Natural killer cell (primary cell): Measurements from ENCODE around the gene ACOT11. TPM values are rescaled to one million over a fixed set of nuclear protein-coding genes. Genes with fewer than 3 reads are reported as not detected.

Source experiments
- ATAC-seq, 3 donors: fragments of 150-1000 bp in 2 of 3; fragments of 200-7000 bp in 1 of 3; cut with Tn5 transposase; 1 replicate in 1 of 3; 2 replicates in 2 of 3; pipeline ENCODE4 v1.10.0; 2021; ENCODE audit warnings: mild to moderate bottlenecking in 2 of 3, moderate library complexity in 2 of 3
- DNase-seq, 2 donors: peaks; one replicate each; pipeline versions ENCODE4 v3.0.0 to v3.0.0-alpha.2; 2013 to 2021; ENCODE audit warnings: mixed read lengths in 1 of 2
- H3K27ac ChIP-seq: one replicate; pipeline ENCODE4 v1.5.1; 2013; ENCODE audit warnings: mild to moderate bottlenecking, low read length
- H3K27me3 ChIP-seq: one replicate; pipeline ENCODE4 v1.6.1; 2013; ENCODE audit warnings: low read length; ENCODE audit not compliant: control insufficient read depth, insufficient read depth
- H3K36me3 ChIP-seq: one replicate; pipeline ENCODE4 v1.6.1; 2013; ENCODE audit warnings: low read length; ENCODE audit not compliant: control insufficient read depth, insufficient read depth
- H3K4me1 ChIP-seq: one replicate; pipeline ENCODE4 v1.6.1; 2013; ENCODE audit warnings: low read length; ENCODE audit not compliant: control insufficient read depth, insufficient read depth
- H3K4me3 ChIP-seq: one replicate; pipeline ENCODE4 v1.5.1; 2013; ENCODE audit warnings: low read length
- H3K9me3 ChIP-seq: one replicate; pipeline ENCODE4 v1.6.1; 2013; ENCODE audit warnings: low read length; ENCODE audit not compliant: control insufficient read depth, insufficient read depth
- H3K27ac Mint-ChIP-seq, 2 donors: one replicate each; pipeline ENCODE4 v1.8.0; 2022; ENCODE audit warnings: mild to moderate bottlenecking in 2 of 2, mixed read lengths in 2 of 2, moderate library complexity in 1 of 2
- H3K27me3 Mint-ChIP-seq, 2 donors: one replicate each; pipeline ENCODE4 v1.8.0; 2022; ENCODE audit warnings: low read depth in 2 of 2, mixed read lengths in 2 of 2
- H3K36me3 Mint-ChIP-seq: one replicate; pipeline ENCODE4 v1.8.0; 2022; ENCODE audit warnings: mixed read lengths
- H3K4me1 Mint-ChIP-seq, 2 donors: one replicate each; pipeline ENCODE4 v1.8.0; 2022; ENCODE audit warnings: mixed read lengths in 2 of 2
- H3K4me3 Mint-ChIP-seq: one replicate; pipeline ENCODE4 v1.8.0; 2022; ENCODE audit warnings: mild to moderate bottlenecking, moderate library complexity, mixed read lengths
- H3K9me3 Mint-ChIP-seq, 2 donors: one replicate each; pipeline ENCODE4 v1.8.0; 2022; ENCODE audit warnings: mixed read lengths in 2 of 2
- CTCF ChIP-seq: fragments of 200-600 bp; IDR thresholded peaks from one replicate; pipeline ENCODE4 v1.8.0; 2022; ENCODE audit warnings: antibody characterized with exemption
- WGBS: methylation state at CpG from one replicate; pipeline ENCODE4 v1.1.7; 2013; ENCODE audit warnings: missing lambda C conversion rate; ENCODE audit not compliant: insufficient coverage; 5-methylcytosine and 5-hydroxymethylcytosine counted together
- intact Hi-C: fragments of 100-400 bp; cut with micrococcal nuclease; formaldehyde crosslinking; loops from one replicate; pipeline ENCODE4 v1.14.2; 2022
- total RNA-seq, 4 donors: library from RNA; stranded (reverse); fragments of 120-200 nt in 1 of 4; gene quantifications; one replicate each; pipeline versions ENCODE4 v1.2.3 to v1.2.4, GENCODE V29; 2013 to 2022

Gene ACOT11
- total RNA-seq, 3 donors from 2014 or later (not counting 1 experiment from before 2014, with no cell fraction given): 0.61 to 1.2 (median 0.85) TPM

DNA sequence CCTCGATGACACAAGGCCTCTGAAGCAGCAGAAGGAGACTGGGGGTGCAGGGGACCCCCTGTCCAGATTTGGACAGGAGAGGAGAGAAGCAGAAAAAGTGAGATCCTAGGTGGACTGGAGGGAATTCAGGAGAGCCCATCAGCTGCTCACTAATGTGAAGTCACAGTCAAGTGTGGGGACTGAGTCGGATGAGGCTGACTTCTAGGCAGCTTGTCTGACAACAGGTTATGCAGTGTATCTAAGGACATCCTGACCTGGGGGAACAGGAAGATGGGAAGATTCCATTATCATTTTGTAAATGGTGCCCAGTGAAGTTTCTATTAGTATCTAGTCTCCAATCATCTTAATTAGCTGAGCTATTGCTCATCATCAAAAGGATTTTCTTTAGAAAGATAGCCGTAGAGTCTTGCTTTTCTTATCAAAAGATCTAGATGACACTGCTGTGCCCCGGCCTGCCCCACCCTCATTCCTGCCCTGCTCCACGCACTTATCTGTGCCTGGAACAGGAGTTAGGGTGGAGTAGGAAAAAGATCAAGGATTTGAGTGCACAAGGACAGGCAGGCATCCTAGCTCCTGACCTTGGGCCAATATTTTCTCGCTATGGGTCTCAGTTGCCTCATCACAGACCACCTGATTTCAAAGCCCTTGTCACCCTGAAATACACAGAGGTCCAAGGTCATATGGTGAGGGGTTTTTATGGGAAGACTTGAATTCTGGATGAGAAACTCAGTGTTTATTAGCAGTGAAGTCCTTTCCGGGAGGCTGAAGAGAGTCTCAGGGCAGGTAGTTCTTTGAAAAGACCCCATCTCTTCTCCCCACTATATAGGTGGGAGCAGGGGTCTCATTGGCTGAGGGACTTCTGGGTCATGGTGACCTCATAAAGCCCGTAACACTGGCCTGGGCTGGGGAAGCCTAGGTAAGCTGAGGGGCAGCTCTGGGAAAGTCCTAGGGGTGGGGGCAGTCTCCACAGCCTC is 93.1 kb downstream of the ACOT11 start, which contains the start of gene MROH7:
Gene MROH7, plus strand, starts transcription at position 924 of the 974 bp plus-strand sequence. CDS start 11,141 bp downstream, outside the sequence.
- Mint-ChIP-seq H3K9me3 (peaks cover 3 to 4% of the 10 kb centered on the region in 2 donors), H3K36me3 (no peaks in the 10 kb centered on the region), H3K4me1 (no peaks in the 10 kb centered on the region), H3K27ac (no peak within 1 kb of the TSS), H3K4me3 (no peak within 1 kb of the TSS), H3K27me3 (peaks cover 6 to 12% of the 10 kb centered on the region in 2 donors)
- Histone ChIP-seq H3K4me3 (no peak within 1 kb of the TSS), H3K4me1 (no peaks in the 10 kb centered on the region), H3K27me3 (no peaks in the 10 kb centered on the region), H3K9me3 (peaks cover 13% of the 10 kb centered on the region), H3K27ac (no peak within 1 kb of the TSS), H3K36me3 (no peaks in the 10 kb centered on the region)
- ATAC-seq: no peak
- 75% methylated on average over 7 of the region's 8 CpGs for WGBS
- no peak for TF ChIP-seq CTCF
- intact Hi-C loops: no loop called here
- no peak for DNase-seq

DNA sequence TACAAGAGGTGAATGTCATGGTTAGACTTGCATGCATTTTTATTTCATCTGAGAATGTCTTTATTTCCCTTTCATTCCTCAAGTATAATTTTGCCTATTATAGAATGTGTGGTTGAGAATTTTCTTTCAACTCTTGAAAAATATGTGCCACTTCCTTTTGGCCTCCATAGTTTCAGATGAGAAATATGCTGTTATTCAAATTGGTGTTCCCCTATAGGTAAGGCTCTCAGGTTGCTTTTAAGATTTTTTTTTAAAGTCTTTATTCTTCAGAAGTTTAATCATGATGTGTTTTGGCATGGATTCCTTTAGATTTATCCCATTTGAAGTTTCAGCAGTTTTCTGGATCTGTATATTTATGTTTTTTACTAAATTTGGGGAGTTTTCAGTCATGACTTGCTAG is 95.7 kb downstream of the ACOT11 start:
- H3K4me3 ChIP-seq: no peak overlapping the region
- no peak overlapping the region for H3K27ac ChIP-seq
- peaks cover 3 to 4% of the 10 kb centered on the region in 2 donors for H3K9me3 Mint-ChIP-seq
- H3K36me3 Mint-ChIP-seq: no peaks in the 10 kb centered on the region
- ATAC-seq (no peak), DNase-seq (no peak)
- no peak overlapping the region for H3K27ac Mint-ChIP-seq
- no peaks in the 10 kb centered on the region for H3K36me3 ChIP-seq
- no peak for TF ChIP-seq CTCF
- H3K4me1 ChIP-seq: no peaks in the 10 kb centered on the region
- intact Hi-C loops: no loop called here
- no peak overlapping the region for H3K4me3 Mint-ChIP-seq
- H3K4me1 Mint-ChIP-seq: no peaks in the 10 kb centered on the region
- H3K9me3 ChIP-seq: peaks cover 13% of the 10 kb centered on the region
- H3K27me3 Mint-ChIP-seq: peaks cover 6 to 17% of the 10 kb centered on the region in 2 donors
- no peaks in the 10 kb centered on the region for H3K27me3 ChIP-seq

DNA sequence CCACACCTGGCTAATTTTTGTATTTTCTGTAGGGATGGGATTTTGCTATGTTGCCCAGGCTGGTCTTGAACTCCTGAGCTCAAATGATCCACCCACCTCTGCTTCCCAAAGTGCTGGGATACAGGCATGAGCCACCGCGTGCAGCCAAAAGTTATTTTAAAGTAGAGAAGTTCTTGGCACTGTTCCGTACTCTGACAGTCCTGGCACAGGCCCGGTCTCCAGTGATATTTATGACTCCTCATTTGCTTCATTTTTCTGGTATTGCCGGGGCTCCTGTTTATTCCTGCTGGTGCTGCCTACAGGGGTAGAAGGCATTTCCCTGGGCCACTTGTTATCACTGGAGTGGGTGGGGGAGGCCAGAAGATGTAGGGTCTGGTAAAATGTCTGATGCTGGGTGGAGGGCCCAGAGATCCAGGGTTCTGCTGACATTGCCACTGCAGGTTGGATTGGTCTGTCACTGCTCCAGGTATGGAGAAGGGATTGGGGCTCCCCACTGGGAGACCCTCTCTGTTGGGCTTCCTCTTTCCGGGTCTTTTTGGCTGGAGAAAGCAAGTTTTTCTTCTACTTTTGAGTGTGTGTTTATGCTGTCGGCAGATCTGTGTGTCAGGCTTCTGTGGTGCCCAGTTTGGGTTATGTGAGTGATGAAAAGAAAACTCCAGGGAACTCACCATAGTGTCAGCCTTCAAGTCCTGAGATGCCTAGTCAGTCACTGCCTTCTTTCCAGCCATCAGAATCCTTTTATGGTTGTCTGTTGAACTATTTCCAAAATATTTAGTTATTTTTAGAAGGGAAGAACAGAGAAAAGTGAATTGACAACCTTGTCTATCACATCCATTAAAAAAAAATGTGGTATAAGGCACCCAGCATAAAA is 98.0 kb downstream of the ACOT11 start:
- ATAC-seq: no peak
- intact Hi-C loops: no loop called here
- WGBS: 96% methylated on average over 7 of the region's 7 CpGs
- Mint-ChIP-seq H3K27ac (no peak overlapping the region), H3K4me1 (no peaks in the 10 kb centered on the region), H3K36me3 (no peaks in the 10 kb centered on the region), H3K27me3 (peaks cover 2 to 12% of the 10 kb centered on the region in 2 donors), H3K9me3 (peaks cover 3 to 4% of the 10 kb centered on the region in 2 donors), H3K4me3 (no peak overlapping the region)
- DNase-seq: no peak
- no peak overlapping the region for H3K4me3 ChIP-seq
- no peaks in the 10 kb centered on the region for H3K4me1 ChIP-seq
- no peak for TF ChIP-seq CTCF
- H3K27ac ChIP-seq: no peak overlapping the region
- no peaks in the 10 kb centered on the region for H3K27me3 ChIP-seq
- H3K36me3 ChIP-seq: no peaks in the 10 kb centered on the region
- H3K9me3 ChIP-seq: peaks cover 13% of the 10 kb centered on the region
